DMS114 treated with DMSO at 0.1 percent for 48 hours (cell line): ENCODE measurements around the gene ACKR1.

Source experiments
- DNase-seq: peaks from one replicate; lab custom pipeline; 2025; ENCODE audit not compliant: unreplicated experiment; lab: John Stamatoyannopoulos, UW

ACKR1 gene

DNA sequence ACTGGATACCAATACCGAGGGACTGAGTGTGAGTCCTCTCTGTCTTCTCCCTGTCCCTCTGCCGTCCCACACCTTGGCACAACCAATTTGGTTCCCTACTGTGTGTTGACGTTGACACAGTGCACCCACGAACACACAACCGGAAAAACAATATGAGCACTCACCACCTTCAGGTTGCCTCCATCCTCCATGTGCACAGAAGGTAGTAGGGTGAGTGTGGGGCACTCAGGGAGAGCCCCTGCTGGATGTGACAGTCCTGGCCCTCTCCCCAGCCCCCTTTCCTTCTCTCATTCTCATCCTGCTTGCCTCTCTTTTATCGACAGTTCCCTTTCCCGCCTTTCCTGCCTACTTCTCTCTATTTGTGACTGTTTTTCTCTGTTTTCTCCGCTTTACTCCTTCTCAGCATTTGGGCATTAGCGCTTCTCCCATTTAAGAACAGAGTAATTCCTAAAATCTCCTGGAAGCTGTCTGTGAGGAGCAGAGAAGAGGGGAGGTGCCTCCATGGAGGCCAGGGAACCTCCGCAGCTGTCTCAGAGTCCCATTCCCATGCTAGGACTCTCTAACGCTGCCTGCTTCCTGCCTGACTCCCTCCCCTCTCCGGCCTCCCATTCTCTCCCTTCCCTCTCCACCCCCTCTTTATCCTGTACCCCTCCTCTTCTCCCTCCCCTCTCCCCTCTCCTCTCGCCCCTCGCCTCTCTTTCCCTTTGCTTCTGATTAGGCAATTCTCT lies 16.9 kb upstream of the ACKR1 start:
- no peak for DNase-seq

DNA sequence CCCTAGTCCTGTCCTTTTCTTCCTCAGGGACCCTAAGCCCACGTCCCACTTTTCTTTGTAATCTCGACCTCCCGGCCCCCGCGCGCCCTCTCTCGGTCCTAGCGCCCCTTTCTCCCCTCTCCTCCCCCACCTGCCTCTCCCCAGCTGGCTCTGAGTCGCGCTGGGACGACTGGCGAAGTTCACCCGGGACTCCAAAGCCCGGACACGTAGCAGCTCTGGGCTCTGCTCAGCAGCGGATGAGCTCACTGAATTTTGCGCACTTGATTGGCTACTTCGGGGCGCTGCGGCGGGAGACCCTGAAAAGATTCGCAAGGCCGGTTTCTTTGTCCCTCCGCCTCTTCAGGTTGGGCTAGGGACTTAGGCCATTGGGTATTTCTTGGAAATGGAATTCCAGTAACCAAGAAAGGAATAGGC lies 16.3 kb upstream of the ACKR1 start:
- peak; percentile 58 for DNase-seq

DNA sequence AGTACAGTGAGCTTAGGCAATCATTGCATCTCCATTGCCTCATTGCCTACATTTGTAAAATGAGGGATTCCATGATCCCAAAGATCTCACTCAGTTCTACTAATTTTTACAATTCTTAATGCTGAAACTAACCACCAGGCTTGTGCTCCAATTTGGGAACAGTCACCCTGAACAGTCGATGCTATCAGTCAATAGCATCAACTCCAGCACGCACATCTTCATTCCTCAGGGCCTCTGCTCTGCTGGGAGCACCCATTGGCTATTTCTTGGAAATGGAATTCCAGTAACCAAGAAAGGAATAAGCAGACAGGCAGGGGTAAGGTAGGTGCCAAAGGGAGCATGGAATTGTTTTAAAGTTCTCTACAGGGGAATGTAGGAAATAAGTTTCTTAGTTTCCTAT lies 14.2 kb upstream of the ACKR1 start:
- DNase-seq = no peak

DNA sequence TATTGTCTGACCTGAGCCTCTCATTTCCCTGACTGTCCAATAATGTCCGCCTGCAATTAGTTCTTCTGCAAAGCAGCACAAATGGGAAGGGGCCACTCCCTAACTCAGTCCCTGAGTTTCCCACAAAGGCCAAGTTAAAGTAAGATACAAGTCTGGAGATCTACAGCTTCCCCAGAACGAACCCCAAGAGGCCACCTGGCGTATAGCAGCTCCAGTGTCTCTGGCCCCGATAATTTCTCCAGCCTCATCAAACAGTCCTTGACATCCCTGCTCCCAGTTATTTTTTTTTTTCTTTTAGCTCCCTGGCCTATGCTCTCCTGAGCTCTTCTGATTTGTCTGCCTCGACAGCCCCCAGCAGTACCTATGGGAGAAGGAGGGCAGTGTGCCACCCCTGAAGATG lies 8.1 kb upstream of the ACKR1 start:
- DNase-seq = no peak

DNA sequence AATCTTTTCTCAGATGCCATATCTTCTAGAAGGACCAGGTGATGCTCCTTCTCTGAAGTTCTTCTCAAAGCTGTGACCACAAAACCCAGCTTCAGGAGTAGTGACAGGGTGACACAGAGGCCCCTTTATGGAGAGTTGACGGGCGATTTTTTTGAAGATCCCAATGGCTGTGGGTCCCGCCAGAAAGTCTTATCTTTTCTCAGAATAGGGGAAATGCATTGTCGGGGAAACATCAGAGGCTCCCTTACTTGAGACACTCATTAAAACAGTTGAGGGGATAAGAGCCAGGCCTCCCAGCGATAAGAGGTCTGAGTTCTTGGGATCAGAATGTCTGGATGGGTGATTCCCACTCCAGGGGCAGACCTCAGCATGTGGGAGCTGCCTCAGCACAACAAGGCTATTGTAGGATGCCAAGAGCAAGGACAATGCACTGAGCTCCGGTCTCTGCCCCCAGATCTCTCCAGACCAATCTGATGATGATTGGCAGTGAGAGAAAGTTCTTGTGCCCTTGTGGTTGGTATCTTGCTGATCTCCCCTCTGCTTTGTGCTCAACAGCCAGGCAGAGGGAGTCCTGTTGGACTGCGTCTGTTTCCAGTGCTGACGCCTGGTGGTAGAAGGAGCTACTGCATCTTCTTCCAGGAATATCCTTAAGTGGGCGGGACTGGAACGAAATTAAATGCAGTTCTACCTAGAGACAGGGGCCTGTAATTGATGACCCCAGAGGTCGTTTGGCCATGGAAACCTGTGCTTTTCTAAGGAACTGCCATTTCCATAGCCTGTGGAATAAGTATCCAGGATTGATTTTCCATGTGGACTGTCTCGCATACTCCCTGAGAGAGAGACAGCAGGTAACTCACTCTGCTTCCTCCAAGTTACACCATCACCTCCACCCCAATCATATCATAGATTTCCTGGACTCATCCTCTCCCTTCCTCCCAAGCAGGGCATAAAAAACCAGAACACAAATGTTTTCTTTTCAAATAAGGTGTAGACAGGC lies 6.8 kb upstream of the ACKR1 start:
- DNase-seq = peak; percentile 68

DNA sequence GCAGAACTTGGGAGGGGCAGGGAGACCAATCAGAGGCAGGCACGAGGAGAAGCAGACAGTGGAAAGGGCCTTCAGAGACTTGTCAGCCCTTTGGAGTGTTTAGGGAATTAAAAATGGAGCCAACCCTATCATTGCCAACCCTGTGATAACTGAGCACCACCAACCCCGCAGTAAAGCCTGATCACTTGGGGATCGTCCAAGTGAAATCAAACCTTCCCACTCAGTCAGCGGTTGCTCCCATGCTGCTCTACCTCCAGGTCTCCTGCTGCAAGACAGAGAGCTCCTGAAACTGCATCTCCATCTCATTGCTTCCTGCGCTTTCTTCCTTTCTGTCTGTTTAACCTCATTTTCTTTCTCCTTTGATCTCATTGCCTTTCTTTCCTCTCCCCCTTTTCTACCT lies 4.8 kb upstream of the ACKR1 start:
- no peak for DNase-seq

DNA sequence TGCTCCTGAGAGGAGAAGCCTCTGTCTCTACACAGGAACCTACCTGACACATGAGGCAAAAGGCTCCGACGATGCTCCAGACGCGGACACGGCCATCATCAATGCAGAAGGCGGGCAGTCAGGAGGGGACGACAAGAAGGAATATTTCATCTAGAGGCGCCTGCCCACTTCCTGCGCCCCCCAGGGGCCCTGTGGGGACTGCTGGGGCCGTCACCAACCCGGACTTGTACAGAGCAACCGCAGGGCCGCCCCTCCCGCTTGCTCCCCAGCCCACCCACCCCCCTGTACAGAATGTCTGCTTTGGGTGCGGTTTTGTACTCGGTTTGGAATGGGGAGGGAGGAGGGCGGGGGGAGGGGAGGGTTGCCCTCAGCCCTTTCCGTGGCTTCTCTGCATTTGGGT lies 3.9 kb upstream of the ACKR1 start:
- DNase-seq = no peak

DNA sequence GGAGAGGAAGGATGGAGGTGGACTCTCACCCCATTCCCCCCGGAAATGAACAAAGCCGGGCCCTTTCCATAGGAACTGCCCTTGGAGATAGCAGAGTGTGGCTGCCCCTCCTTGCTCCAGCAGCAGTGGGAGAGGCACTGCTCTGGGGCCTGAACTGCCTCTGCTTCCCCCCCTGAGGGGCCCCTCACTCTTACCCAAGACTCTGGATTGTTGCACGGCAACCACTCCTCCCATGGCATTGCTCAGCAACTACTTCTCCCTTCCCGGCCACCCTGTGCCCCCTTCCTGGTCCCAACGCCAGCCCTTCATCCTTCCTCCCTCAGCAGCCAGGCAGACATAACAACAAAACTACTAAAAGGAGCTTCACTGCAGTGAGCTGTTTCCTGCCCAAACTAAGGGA lies 3.0 kb upstream of the ACKR1 start:
- DNase-seq = no peak

DNA sequence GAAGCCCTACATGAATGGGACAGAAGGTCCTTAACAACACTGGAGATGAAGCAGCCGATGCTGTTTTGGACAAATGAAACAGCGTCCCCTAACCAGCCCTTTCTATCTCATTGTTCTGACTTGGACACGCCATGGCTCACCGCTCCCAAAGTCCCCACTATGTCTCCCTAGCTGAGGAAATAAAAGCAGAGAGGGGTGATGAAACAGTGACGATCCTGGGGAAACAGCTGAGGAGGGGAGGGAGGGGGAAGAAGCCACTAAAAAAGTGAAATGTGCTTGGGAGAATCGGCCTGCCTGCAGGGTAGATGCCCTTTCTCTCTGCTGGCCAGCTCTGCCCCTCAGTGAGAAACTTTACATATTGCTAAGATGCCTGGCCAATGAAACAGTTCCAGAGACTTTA lies 1.1 kb upstream of the ACKR1 start:
- DNase-seq = no peak

DNA sequence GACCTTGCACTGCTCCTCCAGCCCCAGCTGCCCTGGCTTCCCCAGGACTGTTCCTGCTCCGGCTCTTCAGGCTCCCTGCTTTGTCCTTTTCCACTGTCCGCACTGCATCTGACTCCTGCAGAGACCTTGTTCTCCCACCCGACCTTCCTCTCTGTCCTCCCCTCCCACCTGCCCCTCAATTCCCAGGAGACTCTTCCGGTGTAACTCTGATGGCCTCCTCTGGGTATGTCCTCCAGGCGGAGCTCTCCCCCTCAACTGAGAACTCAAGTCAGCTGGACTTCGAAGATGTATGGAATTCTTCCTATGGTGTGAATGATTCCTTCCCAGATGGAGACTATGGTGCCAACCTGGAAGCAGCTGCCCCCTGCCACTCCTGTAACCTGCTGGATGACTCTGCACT lies 550 bp downstream of the ACKR1 start:
- DNase-seq = no peak

DNA sequence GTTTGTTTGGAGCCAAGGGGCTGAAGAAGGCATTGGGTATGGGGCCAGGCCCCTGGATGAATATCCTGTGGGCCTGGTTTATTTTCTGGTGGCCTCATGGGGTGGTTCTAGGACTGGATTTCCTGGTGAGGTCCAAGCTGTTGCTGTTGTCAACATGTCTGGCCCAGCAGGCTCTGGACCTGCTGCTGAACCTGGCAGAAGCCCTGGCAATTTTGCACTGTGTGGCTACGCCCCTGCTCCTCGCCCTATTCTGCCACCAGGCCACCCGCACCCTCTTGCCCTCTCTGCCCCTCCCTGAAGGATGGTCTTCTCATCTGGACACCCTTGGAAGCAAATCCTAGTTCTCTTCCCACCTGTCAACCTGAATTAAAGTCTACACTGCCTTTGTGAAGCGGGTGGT lies 1.4 kb downstream of the ACKR1 start:
- DNase-seq = no peak

DNA sequence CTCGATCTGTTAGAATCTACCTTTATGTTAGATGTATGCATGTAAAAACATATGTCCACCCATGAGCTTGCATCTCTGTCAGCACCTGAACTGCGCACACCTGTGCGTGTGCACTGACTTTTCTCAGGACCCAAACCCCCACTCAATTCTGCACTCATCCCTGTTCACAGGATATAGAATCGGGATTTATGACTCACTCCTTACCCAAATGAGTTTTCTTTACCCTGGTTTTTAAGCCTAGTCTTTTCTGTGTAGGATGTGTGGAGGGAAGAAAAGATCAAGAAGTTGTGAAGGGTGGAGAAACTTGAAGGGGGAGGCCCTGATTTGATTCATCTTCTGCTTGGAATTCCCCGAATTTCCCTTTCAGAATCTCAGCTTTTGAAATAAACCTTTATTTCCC lies 2.4 kb downstream of the ACKR1 start:
- DNase-seq = no peak

DNA sequence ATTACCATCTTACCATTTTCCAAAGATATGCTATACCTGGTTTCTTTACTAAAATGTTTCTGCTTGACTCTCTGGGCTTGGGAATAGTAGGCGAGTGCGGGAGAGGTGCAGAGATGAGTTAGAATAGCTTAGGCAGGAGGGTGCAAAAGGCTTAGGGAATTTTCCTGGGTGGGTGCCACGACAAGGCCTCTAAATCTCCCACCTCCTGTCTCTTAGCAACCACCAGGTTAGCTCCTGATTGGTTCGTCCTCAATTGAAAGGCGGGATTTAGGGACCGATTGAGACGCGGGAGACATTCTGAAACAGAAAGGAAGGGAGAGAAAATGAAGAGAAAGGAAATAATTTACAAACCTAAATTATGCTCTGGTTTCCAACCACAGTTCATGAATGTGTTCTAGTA lies 3.1 kb downstream of the ACKR1 start:
- DNase-seq = no peak

DNA sequence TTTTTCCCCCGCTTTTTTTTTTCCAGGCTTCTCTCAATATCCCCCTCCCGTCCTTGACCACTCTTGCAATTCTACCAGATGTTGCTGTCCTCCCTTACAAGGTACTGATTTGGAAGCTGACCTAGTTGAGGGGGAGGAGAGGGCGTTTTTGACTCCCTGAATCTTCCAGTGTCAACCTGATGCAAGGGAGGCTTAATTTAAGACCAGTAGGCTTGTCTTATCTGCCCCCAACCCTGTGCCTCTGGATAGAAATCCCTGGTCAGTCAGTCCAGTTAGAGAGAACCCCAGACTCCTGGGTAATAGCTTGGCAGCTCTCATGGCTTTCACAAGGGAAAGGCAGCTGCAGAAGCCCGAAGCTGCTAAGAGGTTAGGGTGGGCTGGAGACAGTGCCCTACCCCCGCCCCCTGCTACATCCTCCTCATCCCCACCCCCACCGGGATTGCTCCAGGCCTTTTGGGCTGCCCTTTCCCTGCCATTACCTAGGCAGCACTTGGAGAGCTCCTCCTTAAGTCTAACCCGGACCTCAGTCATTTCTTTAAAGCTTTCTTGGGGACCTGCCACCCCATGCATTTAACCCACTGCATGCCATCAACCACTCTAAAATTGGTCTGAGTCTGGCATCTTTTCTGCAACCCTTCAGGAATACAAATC lies 3.6 kb downstream of the ACKR1 start:
- DNase-seq = no peak

DNA sequence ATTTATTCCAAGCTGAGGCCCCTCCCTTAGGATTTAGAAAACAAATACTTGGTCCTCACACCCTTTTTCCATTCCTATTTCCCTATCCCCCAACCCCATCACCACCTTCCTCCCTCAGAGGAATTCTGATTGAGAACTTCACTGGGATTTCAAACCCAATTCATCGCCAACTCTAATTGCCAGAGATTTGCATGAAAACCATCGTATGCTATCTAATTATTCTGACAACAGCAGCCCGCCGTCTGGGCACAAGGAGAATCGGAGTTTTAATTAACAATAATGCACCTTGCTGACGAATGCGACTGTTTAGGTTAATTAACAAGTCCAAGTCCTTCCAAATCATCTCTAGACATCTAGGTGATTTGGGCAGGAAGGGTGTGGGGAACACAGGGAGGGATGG lies 4.4 kb downstream of the ACKR1 start:
- DNase-seq = no peak

DNA sequence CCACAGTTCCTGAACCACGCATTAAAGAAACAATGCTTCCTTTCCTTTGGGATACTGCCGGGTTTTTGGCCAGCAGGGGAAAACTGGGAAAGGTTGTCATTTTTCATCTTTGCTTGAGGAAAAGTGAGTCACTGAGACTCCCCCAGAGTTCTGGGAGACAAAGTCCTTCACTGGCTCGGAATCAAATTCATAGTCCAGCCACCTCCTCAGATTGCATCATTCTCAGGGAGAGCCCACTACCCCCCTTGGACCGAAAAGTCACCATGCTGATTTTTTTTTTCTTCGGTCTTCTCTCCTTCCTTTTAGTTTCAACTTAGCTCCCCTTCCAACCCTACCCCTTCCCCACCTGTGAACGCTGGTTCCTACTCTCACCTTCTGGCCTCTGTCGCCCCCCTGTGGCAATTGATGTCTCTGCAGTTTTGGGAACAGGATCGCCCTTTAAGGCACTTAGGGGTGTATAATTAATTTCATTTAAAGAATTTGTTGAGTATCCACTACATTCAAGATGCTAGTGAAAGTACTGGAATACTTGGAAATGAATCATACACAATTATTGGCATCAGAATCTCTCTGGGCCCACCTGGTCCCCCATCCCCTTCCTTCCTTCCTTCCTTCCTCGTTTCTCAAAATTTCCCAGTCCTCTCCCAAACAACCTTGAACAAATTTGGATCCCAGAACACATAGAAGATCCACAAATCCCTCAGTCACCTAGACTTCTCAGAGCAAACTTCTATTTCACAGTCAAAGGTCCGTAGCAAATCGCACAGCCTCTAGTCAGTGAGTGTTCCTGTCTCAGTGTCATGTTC lies 6.9 kb downstream of the ACKR1 start:
- peak; percentile 46 for DNase-seq

DNA sequence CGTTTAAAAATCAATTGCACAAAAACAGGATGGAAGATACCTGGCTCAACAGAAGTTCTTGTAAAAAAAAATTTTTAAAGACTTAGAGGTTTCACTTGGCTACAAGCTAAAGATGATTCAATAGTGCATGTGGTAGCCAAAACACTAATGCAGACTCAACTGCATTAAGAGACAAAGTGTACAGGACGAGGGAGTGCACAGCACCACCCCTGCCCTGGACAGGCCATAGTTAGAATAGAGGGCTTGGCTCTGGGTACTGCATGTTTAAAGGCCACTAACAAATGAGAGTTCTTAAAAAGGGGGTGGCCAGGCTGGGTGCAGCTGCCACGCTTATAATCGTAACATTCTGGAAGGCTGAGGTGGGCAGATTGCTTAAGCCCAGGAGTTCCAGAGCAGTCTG lies 7.9 kb downstream of the ACKR1 start:
- DNase-seq = no peak

DNA sequence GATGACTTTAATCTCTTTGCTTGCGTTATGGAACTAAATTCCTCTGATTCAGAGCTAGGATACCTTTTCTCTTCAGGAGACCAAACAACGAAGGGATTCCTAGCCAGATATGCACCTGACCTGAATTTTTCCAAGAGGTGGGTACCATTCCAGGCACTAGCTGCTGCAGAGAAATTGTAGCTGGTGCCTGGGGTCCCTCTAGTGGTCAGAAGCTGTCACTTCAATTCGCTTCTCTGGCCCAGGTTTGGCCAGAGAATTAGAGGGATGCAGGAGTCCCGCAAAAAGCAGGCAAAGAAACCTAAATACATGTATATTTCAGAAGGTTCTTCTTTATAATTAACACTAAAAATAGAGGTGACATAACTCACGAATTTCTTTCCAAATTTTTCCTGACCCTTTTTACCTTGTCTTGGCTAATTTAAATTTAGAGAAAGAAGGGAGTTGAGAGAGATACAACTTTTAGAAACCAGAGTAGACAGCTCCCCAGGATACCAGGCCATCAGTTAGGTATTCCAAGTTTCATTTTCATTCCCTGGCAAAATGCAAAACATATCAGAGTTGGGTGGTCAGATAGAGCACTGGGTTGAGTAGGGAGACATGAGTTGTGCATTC lies 9.6 kb downstream of the ACKR1 start:
- DNase-seq = peak; percentile 71

DNA sequence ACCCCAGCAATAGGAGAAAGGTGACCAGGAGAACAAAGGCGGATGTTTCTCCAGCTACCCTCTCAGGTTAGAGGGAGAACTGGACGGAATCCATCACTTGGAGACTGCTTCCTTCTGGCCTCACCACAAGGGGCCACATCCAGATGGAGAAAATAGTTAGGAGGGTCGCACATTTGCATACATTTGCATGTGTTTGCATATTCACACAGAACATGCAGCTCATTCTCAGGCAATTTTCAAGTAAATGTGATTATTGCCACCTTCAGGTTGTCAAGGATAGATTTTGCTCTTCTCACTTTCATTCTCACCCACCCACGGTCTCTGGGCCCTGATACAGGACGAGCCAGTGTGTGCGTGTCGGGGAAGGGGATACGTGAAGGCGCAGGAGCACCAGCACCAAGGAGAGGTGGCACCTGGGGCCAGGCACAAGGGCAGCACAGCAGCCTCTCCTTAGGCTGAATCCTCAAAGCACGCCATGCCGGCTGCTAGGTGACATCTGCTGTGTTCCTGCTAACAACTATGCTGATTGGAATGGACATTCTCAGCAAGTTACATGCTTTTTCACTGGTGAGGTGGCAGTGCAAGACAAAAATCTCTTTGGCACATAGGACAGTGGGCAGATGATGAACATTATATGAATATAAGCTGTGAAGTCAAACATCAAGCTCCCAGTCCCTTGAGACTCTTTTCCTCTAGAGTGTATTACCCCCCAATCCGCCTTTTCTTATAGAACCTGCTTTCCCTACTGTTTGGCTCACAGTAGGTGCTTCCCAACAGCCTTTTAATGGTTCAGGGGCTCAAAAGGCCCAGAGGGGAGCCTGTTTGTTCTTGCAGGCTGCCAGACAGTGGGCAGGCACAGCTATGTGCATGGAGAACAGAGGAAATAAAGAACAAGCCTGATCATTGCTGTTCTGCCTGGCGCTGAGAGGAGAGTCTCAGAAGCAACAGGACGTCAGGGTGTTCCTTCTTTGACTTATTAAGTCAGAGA lies 14.3 kb downstream of the ACKR1 start:
- DNase-seq = no peak
